Left kidney (tissue), 2 donors: ENCODE measurements around the gene KCNB1. TPM values are rescaled to one million over a fixed set of nuclear protein-coding genes. Genes with fewer than 3 reads are reported as not detected.

ENCODE experiments used
- DNase-seq: peaks from one replicate; pipeline ENCODE4 v3.0.0-alpha.2; 2013
- polyA plus RNA-seq: library from polyadenylated mRNA; unstranded; fragments of 120-200 nt; gene quantifications from one replicate; pipeline ENCODE4 v1.2.1, GENCODE V29; 2013; ENCODE audit not compliant: insufficient read length

The KCNB1 gene
- polyA plus RNA-seq, 1 donor = 0.85 TPM

DNA sequence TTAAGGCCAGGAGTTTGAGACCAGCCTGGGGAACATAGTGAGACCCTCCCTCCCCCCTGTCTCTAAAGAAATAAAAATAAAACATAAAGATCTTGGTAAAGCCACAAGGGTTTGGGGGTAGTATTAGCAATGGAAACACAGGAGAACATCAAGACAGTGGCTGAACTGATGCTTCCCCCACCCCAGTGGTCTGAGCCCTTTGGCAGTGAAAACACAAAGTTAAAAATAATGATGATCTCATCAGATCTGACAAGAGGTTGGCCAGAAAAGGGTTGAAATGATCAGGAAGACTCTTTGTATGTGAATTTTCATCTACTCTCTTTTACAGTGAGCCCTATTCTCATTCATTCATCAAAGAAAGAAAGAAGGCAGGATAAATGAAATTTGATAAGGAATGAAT is 93.7 kb downstream of the KCNB1 start:
- no peak for DNase-seq

DNA sequence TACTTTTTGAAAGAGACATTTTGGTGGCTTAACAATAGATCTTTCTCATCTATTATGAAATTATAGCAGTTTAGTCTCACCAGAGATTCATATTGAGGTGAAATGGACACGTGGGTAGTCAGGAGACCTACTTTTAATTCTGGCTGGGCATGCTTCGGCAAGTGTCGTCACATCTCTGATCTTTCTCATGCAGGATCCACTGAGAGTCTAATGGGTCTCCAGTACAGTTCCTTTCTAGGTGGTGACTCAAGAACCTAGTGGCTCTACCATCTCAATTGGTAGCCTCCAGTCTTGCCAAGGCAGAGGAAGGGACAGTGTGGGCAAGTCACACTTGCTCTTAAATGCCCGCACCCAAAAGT is 94.9 kb downstream of the KCNB1 start:
- no peak for DNase-seq

DNA sequence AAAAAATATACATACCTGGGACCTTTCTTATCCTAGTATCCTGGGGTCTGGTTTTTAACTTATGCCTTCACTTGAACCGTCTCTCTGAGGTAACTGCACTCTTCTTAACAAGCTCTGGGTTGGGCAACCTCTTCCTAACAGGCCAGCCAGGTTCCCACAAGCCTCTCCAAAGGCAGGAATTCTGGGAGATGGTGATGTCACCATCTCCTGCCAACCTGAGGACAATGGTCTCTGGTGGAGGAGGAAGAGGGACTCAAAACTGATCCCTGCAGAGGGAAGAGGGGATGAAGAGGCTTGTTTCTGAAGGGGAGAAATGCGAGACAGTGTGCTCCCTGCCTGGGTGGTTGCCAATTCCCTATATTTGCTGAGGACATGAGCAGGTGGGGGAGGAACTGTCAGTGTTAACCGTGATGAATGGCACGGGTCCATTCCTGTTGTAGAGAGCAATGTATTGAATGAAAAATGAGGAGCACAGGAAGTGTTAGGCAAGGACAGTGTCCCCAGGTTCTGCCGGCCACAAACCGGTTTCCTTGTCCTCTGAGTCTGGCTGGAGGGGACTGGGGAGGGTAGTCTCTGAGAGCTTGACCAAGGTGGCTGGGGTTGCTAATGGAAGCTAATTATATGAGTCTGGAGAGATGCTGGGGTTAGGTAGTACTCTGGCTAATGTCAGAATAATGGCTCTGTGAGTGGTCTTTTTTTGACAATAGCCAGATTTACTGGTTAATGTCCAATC is 95.5 kb downstream of the KCNB1 start:
- DNase-seq = no peak

DNA sequence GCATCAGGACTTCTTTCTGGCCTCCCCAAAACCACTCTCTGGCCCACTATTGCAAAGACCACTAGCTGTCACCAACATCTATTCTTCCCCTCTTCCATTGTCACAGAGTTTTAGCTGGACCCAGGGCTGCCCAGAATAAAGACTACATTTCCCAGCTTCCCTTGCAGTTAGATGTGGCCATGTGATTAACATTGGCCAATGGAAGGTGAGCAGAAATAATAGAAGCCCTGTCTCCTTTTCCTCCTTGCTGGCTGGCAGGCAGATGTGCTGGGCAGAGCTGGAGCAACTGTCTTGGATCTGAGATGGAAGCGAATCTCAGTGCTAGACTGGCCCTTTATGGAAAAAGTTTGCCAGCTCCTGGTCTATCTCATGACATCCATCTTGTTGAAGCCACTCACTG is 97.0 kb downstream of the KCNB1 start:
- no peak for DNase-seq

DNA sequence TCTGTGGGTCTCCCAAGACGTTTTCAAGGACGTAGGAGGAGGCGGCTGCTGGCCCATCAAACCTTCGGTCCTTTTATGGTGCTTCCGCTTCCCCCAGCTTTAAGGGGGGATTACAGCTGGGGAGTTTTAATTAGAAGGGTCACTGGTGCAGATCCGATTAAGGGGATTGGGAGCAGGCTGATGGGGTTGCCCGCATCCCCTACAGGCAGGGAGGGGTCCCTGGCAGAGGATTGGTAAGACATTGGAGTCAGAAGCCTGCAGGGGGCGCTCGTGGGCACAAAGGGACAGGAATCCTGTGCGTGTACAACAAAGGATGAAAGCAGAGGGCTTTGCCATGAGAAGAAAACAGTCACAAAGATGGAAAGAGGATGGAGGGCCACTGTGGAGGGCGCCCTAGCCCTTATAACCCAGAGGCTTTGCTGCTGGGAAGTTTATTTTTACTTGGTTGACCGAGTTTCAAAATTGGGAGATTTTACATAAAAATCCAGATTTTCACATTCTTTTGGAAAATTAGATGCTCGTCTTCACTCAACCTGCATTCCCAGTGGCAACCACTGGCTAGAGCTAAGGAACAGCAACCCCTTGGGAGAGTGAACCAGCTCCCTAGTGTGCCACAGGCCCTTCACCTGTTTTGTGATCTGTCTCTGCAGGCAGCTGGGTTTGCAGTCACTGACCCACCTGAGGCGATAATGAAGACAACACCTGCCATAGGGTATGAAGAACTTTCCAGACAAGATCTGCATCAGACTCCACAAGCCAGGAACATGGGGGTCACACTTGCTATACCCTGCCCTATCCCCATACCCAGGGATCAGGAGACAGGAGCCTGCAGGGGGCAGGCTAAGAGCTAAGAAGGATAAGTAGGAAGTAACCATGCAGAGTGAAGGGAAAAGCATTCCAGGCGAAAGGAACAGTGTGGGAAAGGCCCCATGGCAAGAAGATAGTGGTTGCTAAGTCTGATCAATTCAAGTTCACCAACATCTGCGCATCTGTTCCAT is 97.7 kb downstream of the KCNB1 start:
- peak; percentile 68 for DNase-seq

DNA sequence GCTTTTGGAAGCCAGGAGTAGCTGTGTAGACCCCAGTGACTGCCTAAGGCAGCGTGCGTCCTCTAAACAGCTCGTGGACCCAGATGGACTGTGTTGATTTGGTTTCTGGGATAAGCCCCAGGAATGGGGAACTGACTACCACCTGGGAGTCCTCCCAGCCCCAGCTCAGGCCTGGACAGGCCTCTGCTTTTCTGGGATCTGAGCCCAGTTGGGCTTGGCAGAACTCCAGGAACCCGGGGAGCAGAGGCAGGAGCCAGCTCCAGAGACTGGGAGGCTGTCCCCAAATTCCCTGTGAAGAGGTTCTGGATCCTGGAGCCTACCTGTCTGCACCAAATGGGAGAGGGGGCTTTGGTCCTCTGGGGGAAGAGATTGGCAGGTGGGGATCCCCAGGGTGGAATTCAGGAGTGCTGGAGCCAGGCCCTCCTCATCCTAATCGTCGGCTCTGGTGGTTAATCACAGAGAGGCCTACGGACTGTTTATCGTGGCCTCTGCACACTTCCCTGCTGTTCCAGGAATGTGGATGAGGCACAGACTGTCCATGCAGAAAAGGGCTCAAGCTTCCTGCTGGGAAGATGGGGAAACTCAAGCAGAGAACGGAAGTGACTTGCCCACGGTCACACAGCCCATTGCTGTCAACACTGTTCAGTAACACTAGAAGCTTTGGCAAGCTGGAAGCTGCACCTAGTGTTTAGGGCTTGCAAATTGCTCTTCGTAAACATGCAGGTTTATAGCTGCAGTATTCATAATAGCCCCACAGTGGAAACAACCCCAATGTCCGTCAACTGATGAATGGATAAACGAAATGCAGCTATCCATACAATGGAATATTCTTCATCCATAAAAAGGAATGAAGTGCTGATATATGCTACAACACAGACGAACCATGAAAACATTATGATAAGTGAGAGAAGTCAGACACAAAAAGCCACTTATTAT is 100.6 kb downstream of the KCNB1 start:
- DNase-seq = no peak

DNA sequence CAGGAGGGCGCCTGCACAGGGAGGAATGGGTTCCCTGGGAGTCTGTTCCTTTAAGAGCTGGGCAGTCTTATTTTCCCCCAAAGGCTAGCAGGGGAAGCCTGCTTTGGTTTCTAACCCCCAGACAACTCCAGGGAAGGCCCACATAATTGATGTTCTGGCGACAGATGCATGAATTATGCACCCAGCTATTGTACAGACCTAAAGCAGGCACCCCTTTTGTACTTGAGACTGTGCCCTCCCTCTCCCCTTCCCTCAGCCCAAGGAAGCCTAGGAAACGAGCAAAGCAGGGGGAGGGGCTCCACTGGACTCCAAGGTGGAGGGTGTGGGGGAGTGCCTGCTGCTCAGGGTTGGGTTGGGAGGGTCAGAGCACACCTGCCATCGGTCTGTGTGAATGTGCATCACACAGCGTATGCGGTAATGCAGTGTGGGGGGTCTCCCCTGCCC is 102.1 kb downstream of the KCNB1 start:
- DNase-seq = no peak

DNA sequence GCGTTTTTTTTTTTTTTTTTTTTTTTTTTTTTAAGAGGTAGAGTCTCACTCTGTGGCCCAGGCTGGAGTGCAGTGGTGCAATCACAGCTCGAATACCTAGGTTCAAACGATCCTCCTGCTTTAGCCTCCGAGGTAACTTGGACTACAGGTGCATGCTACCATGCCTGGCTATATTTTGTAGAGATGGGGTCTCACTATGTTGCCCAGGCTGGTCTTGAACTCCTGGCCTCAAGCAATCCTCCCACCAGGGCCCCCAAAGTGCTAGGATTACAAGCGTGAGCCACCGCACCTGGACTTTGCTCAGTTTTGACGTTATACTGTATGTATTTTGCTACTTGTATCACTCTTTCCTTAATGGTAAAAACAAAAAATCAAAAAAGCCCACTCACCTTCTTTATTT is 103.1 kb downstream of the KCNB1 start:
- DNase-seq = no peak

DNA sequence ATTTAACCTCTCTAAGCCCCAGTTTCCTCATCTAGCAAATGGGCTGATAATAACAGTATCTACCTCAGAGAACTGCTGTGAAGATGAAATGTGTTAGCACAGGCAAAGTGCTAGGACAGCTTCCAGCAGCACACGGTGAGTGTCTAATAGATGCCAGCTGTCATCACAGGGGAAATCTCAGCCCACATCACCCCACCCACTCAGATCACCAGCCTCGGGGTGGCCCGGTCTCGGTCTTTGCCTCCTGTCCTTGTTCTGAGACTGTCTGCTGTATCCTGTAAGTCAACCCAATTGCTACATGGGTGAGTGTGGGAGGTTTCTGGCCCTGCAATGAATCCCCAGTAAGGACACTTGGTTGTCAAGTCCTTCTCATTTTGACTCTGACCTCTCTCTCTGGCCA is 105.1 kb downstream of the KCNB1 start:
- DNase-seq = no peak

DNA sequence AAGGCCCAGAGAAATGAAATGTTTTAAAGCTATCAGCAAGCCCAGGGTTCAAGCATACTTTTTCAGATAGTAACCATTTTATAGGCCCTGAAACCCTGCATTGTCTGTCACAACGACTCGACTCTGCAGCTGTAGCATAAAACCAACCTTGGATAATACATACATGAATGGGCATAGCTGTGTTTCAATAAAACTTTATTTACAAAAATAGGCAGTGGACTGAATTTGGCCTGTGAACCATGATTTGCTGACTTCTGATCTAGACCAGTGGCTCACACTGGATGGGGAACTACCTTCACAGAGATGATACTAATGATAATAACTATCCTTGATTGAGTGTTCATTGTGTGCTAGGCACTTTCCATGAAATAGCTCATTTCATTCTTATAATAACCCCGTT is 107.3 kb downstream of the KCNB1 start:
- DNase-seq = no peak

DNA sequence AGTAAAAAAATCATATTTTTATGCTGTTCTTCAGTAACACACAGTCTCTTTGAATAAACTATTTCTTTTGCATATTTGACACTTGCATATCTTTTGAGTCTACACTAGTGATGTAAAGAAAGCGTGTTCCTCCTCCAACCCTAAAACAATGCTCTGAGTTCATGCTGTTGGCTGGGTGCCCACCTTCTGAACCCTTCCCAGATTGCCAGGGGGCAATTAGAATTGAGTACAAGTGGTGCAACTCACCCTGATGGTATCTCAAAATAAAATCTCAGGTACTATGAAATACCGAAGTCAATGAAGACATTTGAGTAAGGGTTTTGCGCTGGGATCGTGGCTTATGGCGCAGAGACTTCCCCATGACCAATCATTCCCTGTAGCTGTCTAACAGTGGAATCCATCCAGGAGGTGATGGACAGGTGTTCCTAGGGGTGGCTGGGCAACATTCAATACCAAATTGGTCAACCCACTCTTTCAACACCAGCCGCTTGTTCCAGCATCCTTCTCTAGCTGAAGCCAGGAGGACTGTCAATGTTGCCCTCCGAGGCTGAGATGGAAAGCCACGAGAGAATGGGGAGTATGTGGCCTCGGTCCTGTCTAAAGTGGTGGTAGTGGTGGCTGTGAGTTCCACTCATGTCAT is 110.3 kb downstream of the KCNB1 start:
- no peak for DNase-seq

DNA sequence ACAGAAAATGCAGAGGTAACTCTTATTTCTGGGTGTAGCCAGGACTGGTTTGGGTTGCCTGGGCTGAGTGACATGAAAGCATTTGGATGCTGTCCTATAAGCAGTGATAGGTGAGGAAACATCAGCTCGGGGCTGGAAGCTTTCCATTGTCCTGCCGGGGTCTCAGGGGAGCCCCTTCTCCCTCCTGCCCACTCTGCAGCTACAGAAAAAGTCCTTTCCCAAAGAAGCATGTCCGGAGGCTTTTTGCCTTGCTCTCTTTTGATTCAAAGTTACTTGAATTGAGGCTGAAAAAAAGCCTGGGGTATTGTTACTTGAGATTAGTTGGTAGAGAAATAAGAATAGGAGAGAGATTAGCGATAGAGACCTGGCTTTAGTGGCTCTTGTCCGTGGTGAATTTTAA is 113.9 kb downstream of the KCNB1 start:
- DNase-seq = no peak

DNA sequence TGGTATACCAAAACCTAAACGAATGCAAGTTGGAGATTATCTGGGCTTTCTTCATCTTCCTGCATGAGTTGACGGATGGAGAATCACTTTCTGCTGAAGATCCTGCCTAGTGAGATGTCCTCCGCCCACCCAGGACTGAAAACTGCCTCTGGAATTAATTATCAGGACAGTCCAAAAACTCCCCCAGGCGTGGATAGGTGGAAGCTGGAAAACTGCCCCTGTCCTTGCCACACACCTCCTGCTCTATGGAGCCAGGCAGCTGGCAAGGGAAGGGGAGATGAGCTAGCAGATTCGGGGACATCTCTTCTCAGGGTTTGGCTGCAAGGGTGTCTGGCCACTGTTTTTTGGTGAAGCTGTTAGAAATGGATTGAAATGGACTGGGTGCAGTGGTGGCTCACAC is 115.4 kb downstream of the KCNB1 start:
- no peak for DNase-seq

DNA sequence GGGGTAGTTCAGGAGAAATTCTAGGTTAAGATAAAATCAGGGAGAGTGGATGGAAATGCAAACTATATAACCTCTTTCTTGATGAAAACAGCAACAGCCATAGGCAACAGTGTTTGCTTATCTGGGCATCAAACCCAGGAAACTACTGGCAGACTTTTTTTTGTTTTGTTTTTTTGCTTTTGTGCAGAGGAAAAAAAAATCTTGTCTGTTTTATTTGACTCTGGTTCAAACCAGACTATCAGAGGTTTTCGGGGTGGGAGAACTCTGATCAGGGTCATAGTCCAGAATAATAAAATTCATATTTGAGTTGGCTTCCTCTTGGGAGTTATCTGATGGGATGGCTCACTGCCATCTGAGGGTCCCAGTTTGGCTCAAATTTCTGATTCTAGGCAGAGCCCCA is 115.8 kb downstream of the KCNB1 start:
- no peak for DNase-seq

DNA sequence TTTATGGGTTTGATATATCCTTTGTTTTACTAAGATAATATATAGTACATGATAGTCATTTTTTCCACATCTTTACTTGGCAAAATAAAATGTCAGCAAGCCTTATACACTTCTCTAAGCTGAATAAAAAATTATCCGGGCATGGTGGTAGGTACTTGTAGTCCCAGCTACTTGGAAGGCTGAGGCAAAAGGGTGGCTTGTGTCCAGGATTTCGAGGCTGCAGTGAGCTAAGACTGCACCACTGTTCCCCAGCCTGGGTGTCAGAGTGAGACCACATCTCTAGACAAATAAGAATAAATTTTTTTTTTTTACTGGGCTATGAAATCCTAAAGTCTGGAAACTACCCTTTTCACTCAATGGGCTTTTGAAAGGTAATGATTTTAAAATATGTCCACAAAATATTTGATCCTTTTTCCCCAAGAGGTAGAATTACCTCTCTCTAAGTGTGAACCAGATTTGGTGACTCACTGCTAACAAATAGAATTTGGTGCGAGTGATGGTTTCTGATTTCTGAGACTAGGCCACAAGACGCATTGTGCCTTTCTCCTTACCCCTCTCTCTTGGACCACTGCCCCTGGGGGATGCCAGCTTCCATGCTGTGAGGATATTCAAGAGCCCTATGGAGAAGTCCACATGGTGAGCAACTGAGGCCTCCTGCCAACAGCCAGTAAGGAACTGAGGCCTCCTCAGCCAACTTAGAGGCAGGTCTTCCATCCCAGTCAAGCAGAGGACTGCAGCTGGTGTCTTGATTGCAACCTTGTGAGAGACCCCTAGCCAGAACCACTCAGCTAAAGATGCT is 120.4 kb downstream of the KCNB1 start:
- DNase-seq = no peak

DNA sequence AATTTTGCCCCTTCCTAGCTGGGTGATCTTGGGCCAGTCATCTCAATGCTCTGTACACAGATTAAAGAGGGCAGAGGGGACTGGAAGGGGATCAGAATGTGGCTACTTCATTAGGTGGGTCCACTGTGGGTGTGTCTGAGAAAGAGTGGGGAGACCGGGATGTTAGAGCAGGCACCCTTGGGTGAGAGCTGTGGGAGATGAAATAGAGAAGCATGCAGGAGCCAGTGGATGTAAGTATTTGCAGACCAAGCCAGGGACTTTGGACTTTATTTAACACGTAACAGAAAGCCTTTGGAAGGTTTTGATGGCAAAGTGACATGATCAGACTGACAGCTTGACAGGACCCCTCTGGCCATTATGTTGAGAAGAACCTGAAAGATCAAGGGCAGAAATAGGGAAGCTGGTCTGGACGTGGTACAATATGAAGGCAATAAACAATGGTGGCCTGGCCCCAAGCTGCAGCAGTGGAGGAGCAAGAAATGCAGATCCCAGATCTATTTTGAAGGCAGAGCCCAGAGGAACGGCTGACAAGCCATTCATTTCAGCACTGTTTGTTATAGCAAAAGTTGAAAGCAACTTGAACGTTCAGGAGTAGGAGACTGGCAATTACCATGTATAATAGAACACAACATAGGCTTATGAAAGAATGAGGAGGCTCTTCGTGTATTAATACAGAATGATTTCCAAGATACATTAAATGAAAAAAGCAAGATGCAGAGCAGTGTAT is 122.1 kb downstream of the KCNB1 start:
- no peak for DNase-seq

DNA sequence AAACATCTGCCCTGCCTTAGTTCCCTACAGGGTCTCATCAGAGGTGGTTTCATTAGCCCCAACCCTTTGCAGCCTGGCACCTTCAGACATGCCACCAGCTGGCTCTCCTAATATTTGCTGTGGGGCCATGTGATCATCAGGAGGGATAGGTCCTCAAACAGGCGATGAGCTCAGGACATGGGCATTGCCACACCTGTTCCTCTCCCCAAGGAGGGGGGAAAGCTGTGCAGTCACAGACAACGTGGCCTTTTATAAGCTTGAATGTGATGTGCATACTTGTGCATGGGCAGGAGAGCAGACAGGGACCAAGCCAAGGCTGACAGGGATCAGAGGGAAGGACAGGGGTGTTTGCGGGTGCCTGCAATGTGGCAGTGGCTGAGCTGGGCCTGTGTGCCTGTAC is 125.8 kb downstream of the KCNB1 start:
- DNase-seq = no peak

DNA sequence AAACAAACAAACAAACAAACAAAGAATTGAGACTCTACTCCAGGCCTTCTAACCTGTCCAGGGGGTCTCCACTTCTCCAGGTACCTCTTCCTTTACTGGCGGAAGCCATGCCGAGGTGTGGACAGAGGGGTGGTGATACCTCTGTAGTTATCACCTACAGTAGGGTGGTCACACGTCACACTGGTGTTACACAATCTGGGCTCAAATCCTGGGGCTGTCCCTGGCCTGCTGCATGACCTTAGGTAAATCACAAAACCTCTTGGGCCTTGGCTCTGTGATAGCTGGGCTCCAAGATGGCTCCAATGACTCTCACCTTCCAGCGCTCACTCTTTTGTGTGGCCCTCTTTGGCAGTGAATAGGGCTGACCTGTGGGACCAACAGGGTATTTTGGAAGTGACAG is 127.8 kb downstream of the KCNB1 start:
- DNase-seq = no peak

DNA sequence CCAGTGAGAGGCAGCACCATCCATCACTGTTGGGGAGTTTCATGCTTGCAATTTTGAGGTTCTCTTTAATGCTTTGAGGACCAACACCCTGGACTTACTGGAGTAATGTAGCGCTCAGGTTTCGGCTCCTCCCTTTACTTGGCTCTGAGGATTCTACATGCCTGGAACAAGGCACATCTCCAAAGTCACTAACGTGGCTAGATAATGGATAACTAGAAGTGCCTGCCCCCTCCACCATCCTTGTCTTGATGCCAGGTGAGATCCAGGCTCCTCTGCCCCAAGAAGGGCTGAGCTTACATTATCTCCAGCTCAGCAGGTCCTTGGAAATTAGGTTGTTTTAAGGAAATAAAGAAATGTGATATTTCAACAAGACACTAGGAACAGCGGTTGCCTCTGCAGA is 129.1 kb downstream of the KCNB1 start:
- DNase-seq = no peak

DNA sequence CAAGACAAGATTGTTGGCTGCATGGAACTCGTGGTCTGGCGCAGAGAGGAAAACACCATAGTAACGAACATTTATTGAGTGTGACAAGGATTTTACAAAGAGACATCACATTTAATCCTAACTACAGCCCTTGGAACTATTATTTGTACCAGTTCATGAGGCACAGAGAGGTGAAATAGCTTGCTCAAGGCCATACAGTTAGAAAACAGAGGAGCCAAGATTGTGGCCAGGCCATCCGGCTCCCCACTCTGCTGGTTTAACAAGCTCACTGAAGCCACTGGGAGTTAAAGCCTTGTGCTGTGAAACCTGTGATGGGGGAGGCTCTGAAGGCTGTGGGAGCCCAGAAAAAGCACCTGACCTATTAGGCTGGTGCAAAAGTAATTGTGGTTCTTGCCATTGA is 129.7 kb downstream of the KCNB1 start:
- DNase-seq = no peak
